ENCODE results near the gene DPY19L1.
A peak's percentile ranks its signal among the peaks of the same experiment; 100 is the strongest.
"Not testable (repeated sequence)": the region's sequence is repeated elsewhere in the genome, so short reads cannot be mapped to it uniquely, and the experiment has no call there.

DPY19L1 gene

GRCh38 chr7:35037211-35037525 lies at the start of gene DPY19L1:
TSS of gene DPY19L1 (minus strand) at chr7:35037485. CDS start at chr7:35037394, 91 bp downstream.
- no peak for DNase-seq

- DNase-seq = not testable (repeated sequence)
Measured at GRCh38 chr7:35079517-35079916, 42.2 kb upstream of the DPY19L1 start.

GRCh38 chr7:35074008-35074407 lies 36.7 kb upstream of the DPY19L1 start:
- not testable (repeated sequence) for DNase-seq

- not testable (repeated sequence) for DNase-seq
Measured at GRCh38 chr7:35072950-35073827, 35.9 kb upstream of the DPY19L1 start.

GRCh38 chr7:35069084-35069483 lies 31.8 kb upstream of the DPY19L1 start:
- not testable (repeated sequence) for DNase-seq

- not testable (repeated sequence) for DNase-seq
Measured at GRCh38 chr7:35065382-35065781, 28.1 kb upstream of the DPY19L1 start.

- not testable (repeated sequence) for DNase-seq
Measured at GRCh38 chr7:35058571-35058970, 21.3 kb upstream of the DPY19L1 start.

GRCh38 chr7:35057505-35058451 lies 20.5 kb upstream of the DPY19L1 start:
- not testable (repeated sequence) for DNase-seq

- DNase-seq = not testable (repeated sequence)
Measured at GRCh38 chr7:35055733-35056132, 18.4 kb upstream of the DPY19L1 start.

GRCh38 chr7:35053488-35054175 lies 16.3 kb upstream of the DPY19L1 start:
- not testable (repeated sequence) for DNase-seq

GRCh38 chr7:35048390-35048789 lies 11.1 kb upstream of the DPY19L1 start:
- not testable (repeated sequence) for DNase-seq

GRCh38 chr7:35047912-35048305 lies 10.6 kb upstream of the DPY19L1 start:
- DNase-seq = not testable (repeated sequence)

- not testable (repeated sequence) for DNase-seq
Measured at GRCh38 chr7:35047263-35047911, 10.1 kb upstream of the DPY19L1 start.

- not testable (repeated sequence) for DNase-seq
Measured at GRCh38 chr7:35043301-35043700, 6.0 kb upstream of the DPY19L1 start.

- no peak for DNase-seq
Measured at GRCh38 chr7:35040906-35041305, 3.6 kb upstream of the DPY19L1 start.

GRCh38 chr7:35039343-35039742 lies 2.1 kb upstream of the DPY19L1 start:
- no peak for DNase-seq

- no peak for DNase-seq
Measured at GRCh38 chr7:35038354-35038753, 1.1 kb upstream of the DPY19L1 start.

- DNase-seq = peak; percentile 96
Measured at GRCh38 chr7:35037526-35038341, 449 bp upstream of the DPY19L1 start.

- DNase-seq = peak; percentile 63
Measured at GRCh38 chr7:35036361-35037171, 719 bp downstream of the DPY19L1 start.

GRCh38 chr7:35035511-35035961 lies 1.7 kb downstream of the DPY19L1 start:
- no peak for DNase-seq

All from femur (tissue), 1 donor.